PC-3 (cell line): ENCODE results near the gene UBAC2.

ENCODE experiments used
- CTCF ChIP-seq: fragments of 300-600 bp; sonication (generic); conservative IDR thresholded peaks from 2 replicates; pipeline ENCODE4 v1.5.1; 2017; ENCODE audit warnings: antibody characterized with exemption, low read depth, mild to moderate bottlenecking, low read length
- EZH2phosphoT487 ChIP-seq: fragments of 300-600 bp; sonication (generic); IDR thresholded peaks from 2 replicates; pipeline ENCODE4 v1.6.1; 2018; ENCODE audit warnings: mild to moderate bottlenecking, antibody characterized with exemption, low read length, borderline replicate concordance

- no peak for TF ChIP-seq CTCF
- no peak for TF ChIP-seq EZH2phosphoT487
Measured at GRCh38 chr13:99278200-99278599, 77.5 kb downstream of the UBAC2 start.
